ENCODE data around the gene DNAJC22.
A peak's percentile ranks its signal among the peaks of the same experiment; 100 is the strongest.
"Not testable (repeated sequence)": the region's sequence is repeated elsewhere in the genome, so short reads cannot be mapped to it uniquely, and the experiment has no call there.

The DNAJC22 gene

DNA sequence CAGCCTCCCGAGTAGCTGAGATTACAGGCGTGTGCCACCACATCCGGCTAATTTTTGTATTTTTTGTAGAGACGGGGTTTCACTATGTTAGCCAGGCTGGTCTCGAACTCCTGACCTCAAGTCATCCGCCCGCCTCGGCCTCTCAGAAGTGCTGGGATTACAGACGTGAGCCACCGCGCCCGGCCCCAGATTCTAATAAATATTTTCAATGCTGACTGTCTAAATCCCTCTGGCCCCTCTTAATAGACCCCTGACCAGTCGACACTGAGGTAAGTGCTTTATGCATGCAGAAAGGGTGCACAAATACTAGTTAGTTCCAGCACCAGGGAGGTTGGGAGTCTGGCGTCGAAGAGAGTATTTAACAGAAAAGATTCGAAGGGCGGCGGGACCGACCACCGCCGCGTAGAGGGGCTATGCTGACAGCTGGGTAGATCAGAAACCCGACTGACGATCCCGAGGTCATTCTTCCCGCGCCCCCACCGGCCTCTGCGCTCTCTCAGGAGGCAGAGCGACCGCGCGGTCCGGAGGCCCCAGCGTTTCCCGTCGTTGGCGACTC is 19.5 kb downstream of the DNAJC22 start:
- Mint-ChIP-seq H3K27me3 (no peaks in the 10 kb centered on the region), H3K4me1 (peaks cover 21% of the 10 kb centered on the region), H3K36me3 (no peaks in the 10 kb centered on the region), H3K9me3 (no peaks in the 10 kb centered on the region), H3K27ac (peak overlapping the region; percentile 81), H3K4me3 (peak overlapping the region; percentile 84)
- DNase-seq (ENCODE audit: low spot score in 2 of 2) (no peak), ATAC-seq (ENCODE audit: low read depth) (peak; percentile 6)

DNA sequence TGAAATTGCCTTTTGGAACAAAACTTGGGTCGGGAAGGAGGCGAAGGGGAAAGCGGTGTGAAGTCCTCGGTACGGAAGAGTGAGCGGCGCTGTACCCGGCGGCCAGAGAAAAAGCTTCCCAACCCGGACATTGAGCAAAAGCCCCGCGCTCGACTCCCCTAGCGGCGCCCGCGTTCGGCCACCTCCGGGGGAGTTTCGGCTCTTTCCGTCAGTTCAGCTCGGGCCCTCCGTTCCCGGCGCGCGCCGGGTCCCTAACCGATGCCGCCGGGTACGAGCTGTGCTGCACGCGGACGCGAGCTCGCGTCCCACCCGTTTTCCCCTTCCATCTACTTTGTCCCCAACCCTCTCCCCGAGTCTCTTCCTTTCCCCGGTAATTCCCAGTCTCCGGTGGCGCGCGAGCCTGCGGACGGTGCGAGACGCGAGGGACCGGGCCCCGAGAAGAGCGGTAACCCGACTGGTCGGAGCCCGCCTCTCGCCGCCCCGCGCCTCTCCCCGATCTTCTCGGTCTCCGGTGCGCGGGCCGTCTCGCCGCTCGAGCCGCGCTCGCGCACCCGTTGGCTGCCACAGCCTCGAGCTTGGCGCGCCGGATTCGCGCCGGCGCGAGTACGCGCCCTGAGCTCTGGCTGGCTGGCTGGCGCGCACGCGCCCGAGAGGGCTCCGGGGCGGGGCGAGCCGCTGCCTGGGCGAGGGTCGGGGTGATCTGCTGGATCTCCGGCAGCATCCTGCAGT is 20.1 kb downstream of the DNAJC22 start:
- peaks cover 26% of the 10 kb centered on the region for H3K4me1 Mint-ChIP-seq
- no peaks in the 10 kb centered on the region for H3K27me3 Mint-ChIP-seq
- H3K9me3 Mint-ChIP-seq: no peaks in the 10 kb centered on the region
- H3K4me3 Mint-ChIP-seq: peak overlapping the region; percentile 84
- H3K27ac Mint-ChIP-seq: peak overlapping the region; percentile 81
- ATAC-seq (ENCODE audit: low read depth): peak; percentile 75
- H3K36me3 Mint-ChIP-seq: no peaks in the 10 kb centered on the region
- peak; percentile 78 to 87 for DNase-seq (ENCODE audit: low spot score in 2 of 2)

DNA sequence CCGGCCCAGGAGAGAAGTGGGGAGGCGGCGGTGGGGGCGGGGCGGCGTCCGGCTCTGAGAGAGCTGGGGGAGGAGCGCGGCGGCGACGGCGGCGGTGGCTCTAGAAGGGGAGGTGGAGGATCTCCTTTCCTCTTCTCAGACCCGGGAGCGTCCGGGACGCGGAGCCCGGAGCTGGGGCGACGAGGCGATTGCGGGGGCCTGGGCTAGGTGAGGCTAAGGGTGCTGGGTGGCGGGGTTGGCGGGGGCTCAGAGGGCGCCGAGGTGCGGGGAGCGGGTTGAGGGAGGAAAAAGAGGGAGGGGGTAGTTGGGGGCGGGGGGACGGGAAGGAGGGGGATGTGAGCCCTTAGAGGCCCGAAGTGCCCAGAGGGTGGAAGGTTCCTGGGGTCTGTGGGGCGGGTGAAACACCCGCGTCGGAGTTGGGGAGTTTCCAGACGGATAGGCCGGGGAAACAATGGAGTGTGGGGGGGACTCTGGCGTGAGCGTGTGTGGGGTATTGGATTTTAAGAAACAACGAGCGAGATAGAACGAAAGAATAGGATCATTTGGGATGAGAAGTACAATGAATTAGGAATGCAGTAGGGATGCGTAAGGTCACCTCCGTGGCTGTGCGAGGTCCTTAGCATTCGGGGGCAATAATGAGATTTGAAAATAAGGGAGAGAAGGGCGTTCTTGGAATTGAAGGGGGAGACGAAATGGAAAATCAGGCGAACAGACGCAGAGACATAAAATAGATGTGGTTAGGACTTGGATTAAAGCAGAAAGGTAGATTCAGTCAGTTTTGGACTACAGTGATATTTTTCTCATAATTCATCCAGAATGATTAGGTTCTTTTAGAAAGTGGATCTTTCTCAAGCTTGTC is 20.9 kb downstream of the DNAJC22 start, which contains the start of gene SPATS2:
SPATS2 (plus strand) TSS at position 82 of the 859 bp plus-strand sequence. CDS start 93,551 bp downstream, outside the sequence.
- Mint-ChIP-seq H3K9me3 (no peaks in the 10 kb centered on the region), H3K27ac (peak within 1 kb of the TSS; percentile 81), H3K4me1 (peaks cover 26% of the 10 kb centered on the region), H3K27me3 (no peaks in the 10 kb centered on the region), H3K36me3 (peaks cover under 1% of the 10 kb centered on the region), H3K4me3 (peak within 1 kb of the TSS; percentile 84)
- peak in 1 of 2 donors; percentile 77 for DNase-seq (ENCODE audit: low spot score in 2 of 2)
- ATAC-seq (ENCODE audit: low read depth): no peak

DNA sequence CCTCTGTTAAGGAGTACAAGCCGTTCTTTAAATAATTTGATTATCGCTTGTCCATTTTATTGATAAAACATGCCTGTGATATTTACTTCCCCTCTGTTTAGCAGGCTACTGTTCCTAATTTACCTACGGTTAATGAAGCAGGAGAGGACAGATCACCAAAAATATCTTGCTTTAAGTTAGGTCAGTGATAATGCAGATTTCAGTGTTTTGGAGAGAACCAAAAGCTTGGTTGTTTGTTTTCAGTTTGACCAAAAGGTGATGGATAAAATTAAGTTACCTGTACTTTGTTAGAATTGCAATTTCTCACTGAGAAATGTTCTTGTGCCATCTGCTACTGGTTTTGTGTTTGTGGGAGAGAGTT is 21.5 kb downstream of the DNAJC22 start:
- DNase-seq (ENCODE audit: low spot score in 2 of 2) (no peak), ATAC-seq (ENCODE audit: low read depth) (no peak)
- H3K4me3 Mint-ChIP-seq: peak overlapping the region; percentile 84
- H3K9me3 Mint-ChIP-seq: no peaks in the 10 kb centered on the region
- H3K4me1 Mint-ChIP-seq: peaks cover 28% of the 10 kb centered on the region
- H3K36me3 Mint-ChIP-seq: peaks cover 2% of the 10 kb centered on the region
- no peaks in the 10 kb centered on the region for H3K27me3 Mint-ChIP-seq
- peak overlapping the region; percentile 81 for H3K27ac Mint-ChIP-seq

DNA sequence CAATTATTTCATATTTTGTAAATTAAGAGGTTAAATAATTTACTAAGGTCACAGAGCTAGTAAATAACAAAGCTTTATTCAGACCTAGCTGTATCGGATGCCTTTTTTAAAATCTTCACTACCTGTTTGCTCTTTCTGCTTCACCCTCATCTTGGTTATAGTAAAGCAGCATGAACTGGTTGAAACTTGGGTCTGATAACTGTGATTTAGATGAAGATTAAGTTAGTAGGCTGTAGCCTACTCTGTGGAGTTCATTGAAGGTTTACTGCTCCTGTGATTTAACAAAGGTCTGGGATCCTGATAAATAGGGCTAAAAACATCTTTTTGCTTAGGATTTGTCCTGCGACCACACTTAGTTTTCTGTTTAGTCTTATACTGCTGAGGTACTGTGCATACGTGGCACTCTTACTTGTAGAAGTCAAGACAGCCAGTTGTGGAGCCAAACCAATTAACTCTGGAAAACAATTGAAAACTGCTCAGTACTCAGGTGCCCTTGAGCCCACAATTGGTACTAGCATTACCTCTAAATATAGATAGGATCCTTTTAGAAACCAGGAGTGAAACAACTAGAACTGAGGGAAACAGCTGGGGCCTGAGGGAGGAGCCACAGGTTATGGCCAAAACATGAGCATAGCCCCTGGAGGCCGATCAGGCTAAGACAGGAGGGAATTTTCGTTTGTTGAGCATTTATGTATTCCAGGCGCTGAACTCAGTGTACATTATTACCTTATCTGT is 22.9 kb downstream of the DNAJC22 start:
- Mint-ChIP-seq H3K9me3 (no peaks in the 10 kb centered on the region), H3K4me3 (peak overlapping the region; percentile 44), H3K36me3 (peaks cover 2% of the 10 kb centered on the region), H3K27me3 (no peaks in the 10 kb centered on the region), H3K27ac (peak overlapping the region; percentile 70), H3K4me1 (peaks cover 28% of the 10 kb centered on the region)
- DNase-seq (ENCODE audit: low spot score in 2 of 2): peak; percentile 25 to 33
- ATAC-seq (ENCODE audit: low read depth): peak; percentile 33

DNA sequence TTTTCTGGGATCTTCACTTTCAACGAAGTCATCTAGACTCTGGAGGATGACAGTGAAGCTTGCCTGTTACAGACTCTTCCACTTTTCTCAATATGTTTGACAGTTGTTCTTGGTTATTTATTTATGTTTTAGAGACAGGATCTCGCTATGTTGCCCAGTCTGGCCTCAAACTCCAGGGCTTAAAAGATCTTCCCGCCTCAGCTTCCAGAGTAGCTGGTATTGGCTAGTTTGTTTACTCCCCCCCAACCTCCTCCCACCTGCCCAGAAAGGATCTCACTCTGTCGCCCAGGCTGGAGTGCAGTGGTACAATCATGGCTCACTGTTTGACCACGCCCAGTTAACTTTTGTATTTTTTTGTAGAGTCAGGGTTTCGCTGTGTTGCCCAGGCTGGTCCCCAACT is 23.9 kb downstream of the DNAJC22 start:
- Mint-ChIP-seq H3K4me1 (peaks cover 31% of the 10 kb centered on the region), H3K9me3 (no peaks in the 10 kb centered on the region), H3K27me3 (no peaks in the 10 kb centered on the region), H3K27ac (peak overlapping the region; percentile 39), H3K36me3 (peaks cover 2% of the 10 kb centered on the region), H3K4me3 (no peak overlapping the region)
- ATAC-seq (ENCODE audit: low read depth) (no peak), DNase-seq (ENCODE audit: low spot score in 2 of 2) (no peak)

DNA sequence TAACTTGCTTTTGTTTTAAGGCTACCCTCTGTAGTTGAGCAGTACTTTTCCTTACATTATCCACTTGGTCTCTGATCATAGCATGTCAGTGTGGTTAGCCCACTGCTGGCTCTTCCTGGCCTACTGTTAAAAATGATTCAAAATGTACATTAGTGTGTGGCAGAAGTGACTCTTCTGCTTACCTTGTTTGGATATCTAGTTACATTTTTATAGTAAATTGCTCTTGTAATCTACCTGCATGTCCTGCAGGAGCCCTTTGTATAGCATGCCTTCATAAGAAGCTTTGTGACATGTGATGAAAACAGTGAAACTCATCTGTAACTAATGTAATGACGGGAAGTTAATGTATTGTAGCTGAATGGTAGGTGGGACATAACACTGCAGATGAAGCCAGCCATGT is 28.7 kb downstream of the DNAJC22 start:
- Mint-ChIP-seq H3K9me3 (no peaks in the 10 kb centered on the region), H3K4me1 (peaks cover 11% of the 10 kb centered on the region), H3K27me3 (no peaks in the 10 kb centered on the region), H3K4me3 (no peak overlapping the region), H3K27ac (no peak overlapping the region), H3K36me3 (peaks cover 2% of the 10 kb centered on the region)
- no peak for DNase-seq (ENCODE audit: low spot score in 2 of 2)
- ATAC-seq (ENCODE audit: low read depth): no peak

DNA sequence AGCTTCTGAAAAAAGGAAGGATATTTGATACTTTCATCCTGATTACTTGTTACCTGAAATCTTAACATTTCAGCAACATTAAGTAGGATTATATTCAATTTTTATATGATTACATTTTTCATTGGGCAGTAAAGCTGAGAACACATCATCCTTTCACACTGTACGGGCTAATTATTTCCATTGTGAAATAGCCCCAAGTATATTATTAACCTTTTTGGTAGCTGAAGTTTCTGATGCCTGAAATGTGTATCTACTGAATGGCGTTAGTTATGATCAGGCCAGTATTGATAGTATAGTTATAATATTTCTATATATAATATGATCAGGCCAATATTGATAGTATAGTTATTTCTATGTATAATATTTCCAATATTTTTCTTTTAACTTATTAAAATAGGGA is 30.7 kb downstream of the DNAJC22 start:
- Mint-ChIP-seq H3K9me3 (no peaks in the 10 kb centered on the region), H3K4me3 (no peak overlapping the region), H3K4me1 (peaks cover 7% of the 10 kb centered on the region), H3K27ac (no peak overlapping the region), H3K27me3 (no peaks in the 10 kb centered on the region), H3K36me3 (peaks cover 2% of the 10 kb centered on the region)
- DNase-seq (ENCODE audit: low spot score in 2 of 2): no peak
- no peak for ATAC-seq (ENCODE audit: low read depth)

DNA sequence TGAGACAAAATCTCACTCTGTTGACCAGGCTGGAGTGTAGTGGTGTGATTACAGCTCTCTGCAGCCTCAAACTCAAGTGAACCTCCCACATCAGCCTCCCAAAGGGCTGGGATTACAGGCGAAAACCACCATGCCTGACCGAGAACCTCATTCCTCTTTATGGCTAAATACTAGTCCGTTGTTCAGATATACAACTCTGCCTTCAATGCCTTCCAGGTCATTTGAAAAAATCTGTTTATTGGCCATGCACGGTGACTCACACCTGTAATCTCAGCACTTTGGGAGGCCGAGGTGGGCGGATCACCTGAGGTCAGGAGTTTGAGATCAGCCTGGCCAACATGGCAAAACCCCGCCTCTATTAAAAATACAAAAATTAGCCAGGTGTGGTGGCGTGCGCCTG is 33.5 kb downstream of the DNAJC22 start:
- H3K4me3 Mint-ChIP-seq; ATAC-seq (ENCODE audit: low read depth); H3K9me3 Mint-ChIP-seq; DNase-seq (ENCODE audit: low spot score in 2 of 2); H3K27ac Mint-ChIP-seq; H3K27me3 Mint-ChIP-seq; H3K4me1 Mint-ChIP-seq; H3K36me3 Mint-ChIP-seq: not testable (repeated sequence)

DNA sequence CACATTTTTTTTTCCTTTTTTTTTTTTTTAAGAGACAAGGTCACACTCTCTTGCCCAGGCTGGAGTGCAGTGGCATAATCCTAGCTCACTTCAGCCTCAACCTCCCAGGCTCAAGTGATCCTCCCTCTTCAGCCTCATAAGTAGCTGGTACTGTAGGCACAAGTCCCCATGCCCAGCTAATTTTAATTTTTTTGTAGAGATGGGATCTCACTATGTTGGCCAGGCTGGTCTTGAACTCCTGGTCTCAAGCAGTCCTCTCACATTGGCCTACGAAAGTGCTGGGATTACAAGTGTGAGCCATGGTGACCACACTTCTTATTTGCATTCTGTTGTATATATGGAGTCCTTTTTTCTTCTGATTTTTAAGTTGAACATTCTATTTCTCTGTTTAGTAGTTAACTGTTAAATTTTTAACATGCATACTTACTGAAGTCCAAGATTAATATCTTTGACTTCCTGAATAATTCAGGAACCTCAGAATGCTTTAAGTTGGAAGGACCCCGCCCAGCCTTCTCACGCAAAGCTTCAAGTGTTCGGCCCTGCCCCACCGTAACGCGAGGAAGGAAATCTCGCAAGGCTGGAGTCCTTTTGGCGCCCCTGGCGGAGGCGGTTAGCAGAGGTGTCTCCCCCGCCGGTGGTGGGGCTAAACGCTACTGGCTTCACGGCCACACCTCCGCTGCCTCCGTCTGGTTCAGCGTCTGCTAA is 42.1 kb downstream of the DNAJC22 start:
- peak; percentile 38 to 40 for DNase-seq (ENCODE audit: low spot score in 2 of 2)
- Mint-ChIP-seq H3K9me3 (no peaks in the 10 kb centered on the region), H3K4me3 (peak overlapping the region; percentile 21), H3K27ac (no peak overlapping the region), H3K27me3 (no peaks in the 10 kb centered on the region), H3K4me1 (peaks cover 5% of the 10 kb centered on the region), H3K36me3 (peaks cover 6% of the 10 kb centered on the region)
- peak; percentile 98 for ATAC-seq (ENCODE audit: low read depth)

DNA sequence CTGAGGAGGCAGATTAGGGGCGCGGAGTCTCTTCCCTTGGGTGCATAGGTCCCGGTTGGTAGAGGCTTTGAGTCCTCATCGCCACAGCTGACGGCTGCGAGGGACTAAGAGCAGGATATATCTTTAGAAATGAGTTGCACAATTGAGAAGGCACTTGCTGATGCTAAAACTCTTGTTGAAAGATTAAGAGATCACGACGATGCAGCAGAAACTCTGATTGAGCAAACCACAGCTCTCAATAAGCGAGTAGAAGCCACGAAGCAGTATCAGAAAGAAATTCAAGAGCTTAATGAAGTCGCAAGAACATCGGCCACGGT is 42.7 kb downstream of the DNAJC22 start:
- Mint-ChIP-seq H3K4me3 (peak overlapping the region; percentile 21), H3K4me1 (peaks cover 5% of the 10 kb centered on the region), H3K9me3 (no peaks in the 10 kb centered on the region), H3K36me3 (peaks cover 6% of the 10 kb centered on the region), H3K27ac (no peak overlapping the region), H3K27me3 (no peaks in the 10 kb centered on the region)
- ATAC-seq (ENCODE audit: low read depth): no peak
- no peak for DNase-seq (ENCODE audit: low spot score in 2 of 2)

DNA sequence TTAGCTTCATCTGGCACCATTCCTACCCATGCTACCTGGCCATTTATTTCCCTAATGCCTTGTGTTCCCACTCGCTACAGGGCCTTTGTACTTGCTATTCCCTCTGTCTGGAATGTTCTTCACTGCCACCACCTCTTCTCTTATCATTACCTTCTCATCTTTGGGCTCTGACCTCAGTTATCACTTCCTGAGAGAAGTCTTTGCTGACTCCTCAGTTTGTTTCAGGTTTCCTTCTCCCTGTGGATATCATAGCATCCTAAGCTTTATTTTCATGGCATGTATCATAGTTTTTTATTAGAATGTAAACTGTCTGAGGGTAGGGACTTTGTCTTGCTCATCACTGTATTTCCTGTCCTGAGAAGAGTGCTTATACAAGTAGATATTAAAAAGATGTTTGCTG is 50.3 kb downstream of the DNAJC22 start:
- no peak overlapping the region for H3K27ac Mint-ChIP-seq

DNA sequence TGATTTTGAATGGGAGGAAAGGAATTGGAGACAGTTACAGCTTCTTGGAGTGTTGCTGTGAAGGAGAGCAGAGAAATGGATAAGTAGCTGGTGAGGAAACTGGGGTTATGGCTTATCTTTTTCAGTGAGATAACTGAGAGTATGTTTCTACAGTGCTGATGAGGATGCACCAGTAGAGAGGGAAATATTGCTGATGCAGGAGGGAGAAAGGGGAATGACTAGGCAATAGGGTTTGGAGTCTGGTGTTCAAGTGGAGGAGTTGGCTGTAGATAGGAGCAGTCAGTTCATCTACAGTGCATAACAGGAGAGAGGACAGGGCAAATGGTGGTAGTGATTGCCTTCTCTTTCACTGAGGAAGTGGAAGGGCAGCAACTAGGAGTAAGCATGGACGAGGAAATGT is 53.6 kb downstream of the DNAJC22 start:
- H3K4me1 Mint-ChIP-seq: peaks cover 6% of the 10 kb centered on the region
- H3K27me3 Mint-ChIP-seq: no peaks in the 10 kb centered on the region
- DNase-seq (ENCODE audit: low spot score in 2 of 2) (no peak), ATAC-seq (ENCODE audit: low read depth) (no peak)
- H3K9me3 Mint-ChIP-seq: no peaks in the 10 kb centered on the region
- peaks cover 4% of the 10 kb centered on the region for H3K36me3 Mint-ChIP-seq
- no peak overlapping the region for H3K27ac Mint-ChIP-seq
- no peak overlapping the region for H3K4me3 Mint-ChIP-seq

More for the DNA sequence above, 50.3 kb downstream of the DNAJC22 start:
- Mint-ChIP-seq H3K4me1 (peaks cover 3% of the 10 kb centered on the region), H3K9me3 (no peaks in the 10 kb centered on the region), H3K4me3 (no peak overlapping the region), H3K36me3 (peaks cover 4% of the 10 kb centered on the region), H3K27me3 (no peaks in the 10 kb centered on the region)
- ATAC-seq (ENCODE audit: low read depth) (no peak), DNase-seq (ENCODE audit: low spot score in 2 of 2) (no peak)
